NOMO-1 treated with DMSO at 0.1 percent for 48 hours (cell line): ENCODE data around the gene OLFML1.

Experiments used
- DNase-seq: peaks from one replicate; lab custom pipeline; 2025; ENCODE audit not compliant: unreplicated experiment; lab: John Stamatoyannopoulos, UW

OLFML1 gene

GRCh38 chr11:7473717-7474116 lies 11.6 kb upstream of the OLFML1 start:
- no peak for DNase-seq

GRCh38 chr11:7480113-7480512 lies 5.2 kb upstream of the OLFML1 start:
- no peak for DNase-seq

GRCh38 chr11:7484131-7484530 lies 1.2 kb upstream of the OLFML1 start:
- DNase-seq, result no peak

DNA sequence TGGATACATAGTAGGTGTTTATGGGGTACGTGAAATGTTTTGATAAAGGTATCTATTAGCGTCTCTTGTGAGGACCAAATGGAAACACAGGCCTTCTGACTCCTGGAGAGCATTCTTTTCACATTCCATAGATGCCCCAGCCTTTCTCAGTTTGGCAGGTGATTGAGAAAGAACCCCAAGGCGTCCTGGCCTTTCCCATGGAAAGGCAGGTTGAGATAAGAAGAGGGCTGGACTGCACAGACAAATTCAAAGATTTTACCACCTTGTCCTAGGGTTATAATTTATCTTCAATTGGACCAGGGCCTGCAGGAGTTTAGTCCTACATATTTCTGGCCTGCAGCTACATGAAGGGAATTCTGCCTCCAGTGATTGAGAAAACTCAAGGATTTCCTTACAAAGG lies 661 bp upstream of the OLFML1 start:
- no peak for DNase-seq

- no peak for DNase-seq
Measured at GRCh38 chr11:7486098-7486780, 933 bp downstream of the OLFML1 start.

DNA sequence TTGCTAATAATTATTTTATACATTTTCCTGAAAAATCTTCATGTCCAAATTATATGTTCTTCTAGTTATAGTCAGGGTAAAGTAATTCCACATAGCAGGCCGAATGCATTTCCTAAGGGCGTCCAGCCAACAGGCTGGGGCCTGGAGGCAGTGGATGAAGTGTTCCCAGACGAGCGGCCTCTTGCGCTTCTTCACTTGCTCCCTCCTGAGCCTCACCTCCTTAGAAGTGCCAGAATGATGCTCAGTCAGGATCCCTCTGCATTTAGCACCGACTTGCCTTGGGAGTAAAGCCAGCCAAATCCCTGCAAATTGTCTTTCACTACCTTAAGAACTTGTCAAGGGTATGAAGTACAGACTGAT lies 1.5 kb downstream of the OLFML1 start:
- no peak for DNase-seq

GRCh38 chr11:7487360-7487759 lies 2.1 kb downstream of the OLFML1 start:
- DNase-seq, result no peak

GRCh38 chr11:7488681-7489080 lies 3.4 kb downstream of the OLFML1 start:
- no peak for DNase-seq

GRCh38 chr11:7489376-7489775 lies 4.1 kb downstream of the OLFML1 start:
- DNase-seq, result peak; percentile 16

- DNase-seq, result no peak
Measured at GRCh38 chr11:7490054-7490453, 4.7 kb downstream of the OLFML1 start.

DNA sequence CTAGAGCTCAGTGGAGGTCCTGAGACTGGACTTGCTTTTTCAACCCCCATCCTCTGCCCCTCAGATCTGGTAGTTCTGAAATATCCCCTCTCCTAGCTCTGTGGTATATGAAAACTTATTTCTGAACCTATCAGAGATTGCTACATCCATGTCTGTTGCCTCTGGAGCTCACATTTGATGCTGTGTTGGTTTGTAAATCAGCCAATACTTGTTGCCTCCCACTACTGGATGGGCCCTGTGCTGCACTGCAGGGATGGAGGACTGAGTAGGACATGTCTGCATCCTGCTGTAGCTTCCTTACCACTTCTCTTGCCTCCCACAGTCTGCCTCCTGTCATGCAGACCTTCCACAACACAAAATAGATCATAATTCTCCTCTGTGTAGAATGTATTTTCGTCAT lies 5.2 kb downstream of the OLFML1 start:
- DNase-seq, result no peak

DNA sequence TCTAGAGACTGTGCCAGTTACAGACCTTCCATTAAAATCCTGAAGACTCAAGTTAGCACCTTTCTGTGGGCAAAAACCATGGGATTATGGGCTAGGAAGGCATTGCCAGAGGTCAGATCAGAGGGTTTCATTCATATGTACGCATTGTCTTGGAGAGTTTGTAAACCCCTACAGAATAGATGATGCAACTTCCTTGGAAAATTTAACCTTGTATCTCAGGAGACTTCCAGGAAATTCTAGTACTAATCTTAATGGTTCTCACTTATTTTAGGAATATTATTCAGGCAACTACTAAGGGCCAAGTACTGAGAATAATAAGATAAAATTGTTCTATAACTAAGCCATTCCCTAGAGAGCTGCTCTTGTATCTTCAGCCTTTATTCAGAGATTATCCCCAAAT lies 6.9 kb downstream of the OLFML1 start:
- DNase-seq, result no peak

DNA sequence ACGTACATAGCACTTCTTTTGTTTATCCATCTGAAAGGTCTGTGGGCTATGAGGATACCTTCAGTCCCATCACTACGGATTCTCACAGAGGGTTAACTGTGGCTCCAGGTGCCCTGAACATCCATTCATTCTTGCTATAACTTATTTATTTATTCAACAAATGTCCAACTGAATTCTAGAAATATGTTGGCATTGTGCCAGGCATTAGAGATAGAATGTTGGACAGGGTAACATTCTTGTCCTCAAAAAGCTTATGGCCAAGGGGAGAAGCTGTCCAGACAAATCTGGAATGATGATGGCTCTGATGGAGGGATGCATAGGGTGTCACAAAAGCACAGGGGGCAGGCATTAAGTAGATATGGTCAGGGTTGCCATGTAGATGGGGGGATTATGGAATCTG lies 8.4 kb downstream of the OLFML1 start:
- no peak for DNase-seq

GRCh38 chr11:7494086-7494745 lies 8.9 kb downstream of the OLFML1 start:
- DNase-seq, result peak; percentile 2

DNA sequence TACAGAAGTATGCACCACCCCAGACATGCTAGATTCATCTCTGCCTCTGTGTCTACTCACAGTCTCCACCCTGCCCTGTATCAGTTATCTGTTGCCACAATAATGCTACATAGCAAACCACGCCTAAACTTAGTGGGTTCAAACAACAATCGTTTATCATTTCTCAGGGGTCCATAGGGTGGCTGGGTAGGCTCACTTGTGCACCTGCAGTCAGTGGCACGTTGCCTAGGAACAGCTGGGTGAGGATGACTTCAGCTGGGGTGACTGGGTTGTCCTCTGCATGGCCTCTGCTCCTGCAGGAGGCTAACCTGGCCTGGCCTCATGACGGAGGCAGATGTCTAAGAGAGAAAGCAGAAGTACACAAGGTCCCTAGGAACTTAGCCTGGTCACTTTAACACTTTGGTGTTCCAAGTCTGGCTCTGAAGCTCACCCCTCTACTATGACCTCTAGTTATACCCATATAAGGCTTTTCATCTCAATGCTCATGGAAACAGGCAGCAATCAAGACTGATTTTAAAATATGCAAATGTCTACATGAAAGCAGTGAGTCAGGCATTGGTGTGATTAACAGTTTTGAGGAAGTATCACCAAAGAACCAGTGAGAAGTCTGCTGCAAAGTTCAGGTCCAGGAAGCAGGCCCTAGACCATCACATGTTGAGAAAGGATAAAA lies 10.7 kb downstream of the OLFML1 start:
- DNase-seq, result peak; percentile 90

GRCh38 chr11:7498193-7498592 lies 12.9 kb downstream of the OLFML1 start:
- peak; percentile 64 for DNase-seq

GRCh38 chr11:7499081-7499480 lies 13.8 kb downstream of the OLFML1 start:
- no peak for DNase-seq

DNA sequence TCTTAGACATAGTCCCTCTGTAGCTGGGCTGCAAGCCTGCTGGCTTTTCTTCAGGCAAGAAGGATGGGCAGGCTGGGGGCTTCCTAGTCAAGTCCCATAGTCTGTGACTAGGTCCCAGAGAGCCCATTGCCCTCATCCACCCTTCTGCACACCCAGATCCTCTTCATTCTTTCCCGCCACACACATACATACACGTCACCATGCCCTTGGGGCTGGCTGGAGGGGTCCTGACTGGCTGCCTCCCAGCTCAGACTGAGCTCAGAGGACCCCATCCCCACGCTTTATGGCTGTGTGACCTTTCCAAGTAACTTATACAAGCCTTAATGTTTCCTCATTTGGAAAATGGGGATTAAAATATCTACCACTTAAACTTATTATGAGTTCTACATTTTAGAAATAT lies 14.9 kb downstream of the OLFML1 start:
- no peak for DNase-seq

DNA sequence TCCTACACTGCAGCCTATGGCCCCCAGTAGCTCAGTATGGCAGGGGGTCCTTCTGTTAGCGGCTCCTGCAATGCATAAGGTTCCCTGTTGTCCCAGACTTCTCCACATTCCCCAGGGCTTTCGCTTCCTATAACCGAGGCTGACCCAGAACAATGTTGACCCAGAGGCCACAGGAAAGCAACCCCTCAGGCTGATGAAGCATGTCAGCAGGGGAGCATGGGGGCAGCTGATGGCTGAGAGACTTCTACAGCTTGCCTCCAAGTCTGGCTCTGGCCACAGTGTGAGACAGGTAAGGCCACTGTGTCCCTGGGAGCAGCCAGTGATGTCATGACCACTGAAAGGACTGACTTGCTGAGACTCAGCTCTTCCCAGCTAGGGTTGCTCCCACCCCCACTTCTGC lies 15.9 kb downstream of the OLFML1 start:
- no peak for DNase-seq

- no peak for DNase-seq
Measured at GRCh38 chr11:7501894-7502293, 16.6 kb downstream of the OLFML1 start.

- DNase-seq, result no peak
Measured at GRCh38 chr11:7506243-7506642, 20.9 kb downstream of the OLFML1 start.

DNA sequence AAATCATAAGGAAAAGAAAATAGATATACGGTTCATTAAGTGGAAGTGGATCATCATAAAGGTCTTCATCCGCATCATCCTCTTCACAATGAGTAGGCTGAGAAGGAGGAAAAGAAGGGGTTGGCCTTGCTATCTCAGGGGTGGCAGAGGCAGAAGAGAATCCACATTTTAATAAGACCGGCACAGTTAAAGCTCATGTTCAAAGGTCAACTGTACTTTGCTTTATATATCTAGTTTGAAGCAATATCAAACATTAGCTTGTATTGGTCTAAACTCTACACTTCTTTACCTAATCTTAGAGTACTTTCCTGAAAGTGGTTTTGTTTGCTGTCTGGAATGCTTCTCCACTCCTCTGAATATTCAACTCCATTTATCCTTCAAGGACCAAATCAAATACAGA lies 22.8 kb downstream of the OLFML1 start:
- no peak for DNase-seq
